CD4-positive, alpha-beta T cell treated with Interleukin-1 beta for 1 hour (primary cell): ENCODE measurements around the gene NOLC1.
A peak's percentile ranks its signal among the peaks of the same experiment; 100 is the strongest.

Experiments
- DNase-seq, 2 donors: peaks; one replicate each; pipeline ENCODE4 v3.0.0-alpha.2; 2020 to 2022

Gene NOLC1

GRCh38 chr10:102122450-102122849, 29.7 kb upstream of the NOLC1 start:
- DNase-seq, result no peak

- DNase-seq, result no peak
Observed at GRCh38 chr10:102123223-102123622, 29.0 kb upstream of the NOLC1 start.

- no peak for DNase-seq
Observed at GRCh38 chr10:102131286-102132170, 20.7 kb upstream of the NOLC1 start.

- DNase-seq, result no peak
Observed at GRCh38 chr10:102132193-102132562, 20.0 kb upstream of the NOLC1 start.

GRCh38 chr10:102132563-102133372, 19.4 kb upstream of the NOLC1 start, which contains the start of gene PPRC1:
PPRC1 (plus strand) TSS chr10:102133040; CDS start chr10:102133069, 29 bp downstream.
- DNase-seq, result peak; percentile 97 to 98

GRCh38 chr10:102133373-102134195, 18.6 kb upstream of the NOLC1 start:
- peak; percentile 49 to 52 for DNase-seq

- no peak for DNase-seq
Observed at GRCh38 chr10:102134416-102134815, 17.8 kb upstream of the NOLC1 start.

- DNase-seq, result no peak
Observed at GRCh38 chr10:102135956-102136526, 16.1 kb upstream of the NOLC1 start.

- DNase-seq, result no peak
Observed at GRCh38 chr10:102139281-102140110, 12.7 kb upstream of the NOLC1 start.

GRCh38 chr10:102140218-102140617, 12.0 kb upstream of the NOLC1 start:
- DNase-seq, result no peak

- DNase-seq, result no peak
Observed at GRCh38 chr10:102140913-102141540, 11.2 kb upstream of the NOLC1 start.

- DNase-seq, result no peak
Observed at GRCh38 chr10:102141583-102142107, 10.5 kb upstream of the NOLC1 start.

- DNase-seq, result no peak
Observed at GRCh38 chr10:102146971-102147428, 5.2 kb upstream of the NOLC1 start.

GRCh38 chr10:102147561-102147960, 4.6 kb upstream of the NOLC1 start:
- DNase-seq, result no peak

GRCh38 chr10:102148275-102148674, 3.9 kb upstream of the NOLC1 start:
- DNase-seq, result no peak

GRCh38 chr10:102150970-102151773, 1.0 kb upstream of the NOLC1 start:
- no peak for DNase-seq

- no peak for DNase-seq
Observed at GRCh38 chr10:102152545-102152890, 329 bp downstream of the NOLC1 start.

- DNase-seq, result no peak
Observed at GRCh38 chr10:102153093-102153620, 968 bp downstream of the NOLC1 start.

- DNase-seq, result no peak
Observed at GRCh38 chr10:102154466-102155116, 2.4 kb downstream of the NOLC1 start.
